OCI-LY1 (cell line): ENCODE measurements around the gene SGPP2.

ENCODE experiments used
- H2AFZ ChIP-seq: fragments of 200-600 bp; sonication (generic), shearing (Covaris generic); 2 replicates; pipeline ENCODE4 v1.6.0; 2014; ENCODE audit warnings: antibody characterized with exemption, mild to moderate bottlenecking, low read length
- H3F3A ChIP-seq: fragments of 200-600 bp; sonication (generic), shearing (Covaris generic); 2 replicates; pipeline ENCODE4 v1.6.0; 2014; ENCODE audit warnings: mild to moderate bottlenecking, antibody characterized with exemption, low read length, moderate library complexity; ENCODE audit not compliant: insufficient read depth
- H3K27ac ChIP-seq: fragments of 200-600 bp; sonication (generic); 2 replicates; pipeline ENCODE4 v1.5.1; 2014; ENCODE audit warnings: low read length, mixed run types, mild to moderate bottlenecking, low read depth; ENCODE audit not compliant: poor library complexity, severe bottlenecking
- H3K27me3 ChIP-seq: fragments of 200-600 bp; sonication (generic); 2 replicates; pipeline ENCODE4 v1.6.0; 2014; ENCODE audit warnings: antibody characterized with exemption, mild to moderate bottlenecking, low read length, moderate library complexity; ENCODE audit not compliant: insufficient read depth
- H3K36me3 ChIP-seq: fragments of 200-600 bp; sonication (generic); 2 replicates; pipeline ENCODE4 v1.6.1; 2014; ENCODE audit warnings: mild to moderate bottlenecking, antibody characterized with exemption, low read length, moderate library complexity, mixed read lengths; ENCODE audit not compliant: insufficient read depth
- H3K4me1 ChIP-seq: fragments of 200-600 bp; sonication (generic); 2 replicates; pipeline ENCODE4 v1.5.1; 2014; ENCODE audit warnings: mild to moderate bottlenecking, low read length, moderate library complexity; ENCODE audit not compliant: insufficient read depth, severe bottlenecking
- H3K4me2 ChIP-seq: fragments of 200-600 bp; sonication (generic), shearing (Covaris generic); 2 replicates; pipeline ENCODE4 v1.6.1; 2014; ENCODE audit warnings: low read length
- H3K4me3 ChIP-seq: fragments of 200-600 bp; sonication (generic); 2 replicates; pipeline ENCODE4 v1.5.1; 2014; ENCODE audit warnings: low read length, low read depth, mild to moderate bottlenecking, mixed read lengths; ENCODE audit not compliant: poor library complexity, severe bottlenecking
- H3K79me2 ChIP-seq: fragments of 200-600 bp; shearing (Covaris generic); 2 replicates; pipeline ENCODE4 v1.6.1; 2016; ENCODE audit warnings: mixed run types, low read length, mixed read lengths; ENCODE audit not compliant: insufficient read depth
- H3K9ac ChIP-seq: fragments of 200-600 bp; sonication (generic), shearing (Covaris generic); 2 replicates; pipeline ENCODE4 v1.6.1; 2014; ENCODE audit warnings: mild to moderate bottlenecking, low read length, mixed read lengths
- H3K9me2 ChIP-seq: fragments of 200-600 bp; sonication (generic), shearing (Covaris generic); 2 replicates; pipeline ENCODE4 v1.6.1; 2014; ENCODE audit warnings: low read depth, mild to moderate bottlenecking, low read length, mixed read lengths
- H3K9me3 ChIP-seq: fragments of 200-600 bp; shearing (Covaris generic); 2 replicates; pipeline ENCODE4 v1.6.1; 2014; ENCODE audit warnings: low read length, mixed read lengths
- H4K20me1 ChIP-seq: fragments of 200-600 bp; sonication (generic), shearing (Covaris generic); 2 replicates; pipeline ENCODE4 v1.6.0; 2016; ENCODE audit warnings: mild to moderate bottlenecking, low read length; ENCODE audit not compliant: insufficient read depth
- CTCF ChIP-seq: fragments of 200-600 bp; sonication (generic), shearing (Covaris generic); IDR thresholded peaks from 2 replicates; pipeline ENCODE4 v1.5.1; 2017; ENCODE audit warnings: mild to moderate bottlenecking, antibody characterized with exemption, low read length, moderate library complexity, mixed read lengths
- EZH2 ChIP-seq: fragments of 200-600 bp; sonication (generic), shearing (Covaris generic); IDR thresholded peaks from 2 replicates; pipeline ENCODE4 v1.8.0; 2017; ENCODE audit warnings: borderline replicate concordance, mixed run types, mild to moderate bottlenecking, antibody characterized with exemption, low read length, moderate library complexity, mixed read lengths

The SGPP2 gene

GRCh38 chr2:222504191-222504590, 79.8 kb downstream of the SGPP2 start:
- Histone ChIP-seq H3K4me2 (no peak overlapping the region), H3K27me3 (no peaks in the 10 kb centered on the region), H2AFZ (no peak overlapping the region), H3K9ac (no peak overlapping the region), H4K20me1 (no peaks in the 10 kb centered on the region), H3K9me3 (no peaks in the 10 kb centered on the region), H3F3A (no peaks in the 10 kb centered on the region), H3K27ac (no peak overlapping the region), H3K36me3 (no peaks in the 10 kb centered on the region), H3K9me2 (no peaks in the 10 kb centered on the region), H3K4me3 (no peak overlapping the region), H3K4me1 (no peaks in the 10 kb centered on the region), H3K79me2 (no peaks in the 10 kb centered on the region)
- no peak for TF ChIP-seq EZH2

DNA sequence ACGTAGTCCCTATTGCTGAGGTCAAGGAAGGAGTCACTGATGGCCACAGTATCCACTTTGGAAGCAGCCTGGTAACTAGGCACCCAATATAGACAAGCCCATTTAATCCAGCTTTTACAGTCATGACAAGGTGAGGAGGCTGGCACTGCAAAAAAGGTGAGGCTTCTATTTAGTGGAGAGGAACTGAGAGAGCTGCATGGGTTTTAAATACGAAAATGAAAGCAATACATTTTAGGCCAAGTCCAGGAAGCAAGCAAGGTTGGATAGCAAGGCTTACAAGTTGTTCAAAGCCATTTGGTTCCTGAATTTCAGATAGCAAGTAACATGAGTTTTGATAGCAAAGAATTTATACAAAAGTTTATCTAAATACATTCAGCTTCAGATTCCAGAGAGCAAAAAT, 80.4 kb downstream of the SGPP2 start:
- Histone ChIP-seq H3K9ac (no peak overlapping the region), H3K27me3 (no peaks in the 10 kb centered on the region), H3K4me2 (no peak overlapping the region), H3K27ac (no peak overlapping the region), H3K4me1 (no peaks in the 10 kb centered on the region), H3K36me3 (no peaks in the 10 kb centered on the region), H3K79me2 (no peaks in the 10 kb centered on the region), H3F3A (no peaks in the 10 kb centered on the region), H3K9me3 (no peaks in the 10 kb centered on the region), H4K20me1 (no peaks in the 10 kb centered on the region), H3K4me3 (no peak overlapping the region), H2AFZ (no peak overlapping the region), H3K9me2 (no peaks in the 10 kb centered on the region)
- no peak for TF ChIP-seq CTCF
- TF ChIP-seq EZH2 = no peak

DNA sequence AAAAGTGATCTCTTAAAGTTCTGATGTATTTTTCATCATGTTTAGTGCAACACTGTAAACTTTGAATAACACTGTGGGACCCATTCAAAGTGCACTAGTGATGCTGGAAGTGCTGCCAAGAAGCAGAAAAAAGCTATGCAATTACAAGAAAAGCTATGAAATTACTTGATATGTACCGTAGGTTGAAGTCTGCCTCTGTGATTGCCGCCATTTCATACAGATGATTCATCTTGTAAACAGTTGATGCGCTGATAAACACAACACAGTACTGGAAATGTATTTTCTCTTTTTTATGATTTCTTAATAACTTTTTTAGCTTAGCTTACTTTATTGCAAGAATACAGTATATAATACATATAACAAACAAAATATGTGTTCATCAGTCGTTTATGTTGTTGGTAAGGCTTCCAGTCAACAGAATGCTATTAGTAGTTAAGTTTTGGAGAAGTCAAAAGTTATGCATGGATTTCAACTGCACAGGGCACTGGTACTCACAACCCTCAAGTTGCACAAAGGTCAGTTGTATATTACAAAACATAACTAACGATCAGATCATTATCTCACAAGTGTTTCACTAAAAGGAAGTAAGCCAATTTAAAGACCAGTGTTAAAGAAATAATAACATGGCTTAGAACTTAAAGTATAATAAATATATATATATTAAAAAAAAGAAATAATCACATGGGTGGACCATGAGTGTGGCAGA, 82.0 kb downstream of the SGPP2 start:
- Histone ChIP-seq H2AFZ (no peak overlapping the region), H3K9me3 (no peaks in the 10 kb centered on the region), H3K27ac (no peak overlapping the region), H4K20me1 (no peaks in the 10 kb centered on the region), H3K27me3 (no peaks in the 10 kb centered on the region), H3K79me2 (no peaks in the 10 kb centered on the region), H3K4me3 (no peak overlapping the region), H3K4me2 (no peak overlapping the region), H3K4me1 (no peaks in the 10 kb centered on the region), H3K36me3 (no peaks in the 10 kb centered on the region), H3K9ac (no peak overlapping the region), H3F3A (no peaks in the 10 kb centered on the region), H3K9me2 (no peaks in the 10 kb centered on the region)
- no peak for TF ChIP-seq EZH2
- no peak for TF ChIP-seq CTCF

DNA sequence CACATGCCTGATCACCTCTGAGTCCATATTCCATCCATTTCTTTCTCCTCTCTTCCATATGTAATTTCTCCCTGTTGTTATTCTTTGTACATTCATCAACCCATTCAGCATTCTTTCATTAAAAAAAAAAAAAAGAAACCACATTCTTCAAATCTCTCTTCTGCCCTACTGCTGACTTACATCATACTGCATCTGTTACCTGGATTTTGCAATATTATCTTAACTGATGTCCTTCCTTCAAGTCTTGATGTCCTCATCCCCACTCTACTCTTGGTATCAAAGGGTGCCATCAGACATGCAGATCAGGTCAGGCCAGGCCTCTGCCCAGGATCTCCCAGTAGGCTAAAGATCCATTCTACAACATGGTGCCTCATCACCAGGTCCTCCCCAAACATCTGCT, 90.6 kb downstream of the SGPP2 start:
- TF ChIP-seq EZH2 (no peak), CTCF (no peak)
- no peaks in the 10 kb centered on the region for H3F3A ChIP-seq
- H3K27ac ChIP-seq = no peak overlapping the region
- H3K4me2 ChIP-seq = no peak overlapping the region
- H2AFZ ChIP-seq = no peak overlapping the region
- no peak overlapping the region for H3K9ac ChIP-seq
- H3K9me3 ChIP-seq = no peaks in the 10 kb centered on the region
- H3K36me3 ChIP-seq = no peaks in the 10 kb centered on the region
- H3K27me3 ChIP-seq = no peaks in the 10 kb centered on the region
- H4K20me1 ChIP-seq = no peaks in the 10 kb centered on the region
- no peak overlapping the region for H3K4me3 ChIP-seq
- no peaks in the 10 kb centered on the region for H3K79me2 ChIP-seq
- H3K9me2 ChIP-seq = no peaks in the 10 kb centered on the region
- no peaks in the 10 kb centered on the region for H3K4me1 ChIP-seq
